Testis (tissue), 2 donors: ENCODE measurements around the gene TULP1.

Experiments used
- CTCF ChIP-seq, 3 experiments: fragments of 450-650 bp in 2 of 3; fragments of 200-600 bp in 1 of 3; sonication (generic) in 1 of 3; IDR thresholded peaks; one replicate each; pipeline ENCODE4 v1.5.1; 2016 to 2019; ENCODE audit warnings: antibody characterized with exemption in 3 of 3, mild to moderate bottlenecking in 2 of 3, moderate library complexity in 1 of 3
- POLR2A ChIP-seq: fragments of 450-650 bp; IDR thresholded peaks from one replicate; pipeline ENCODE4 v1.6.1; 2017; ENCODE audit warnings: antibody characterized with exemption, mild to moderate bottlenecking, moderate library complexity

DNA sequence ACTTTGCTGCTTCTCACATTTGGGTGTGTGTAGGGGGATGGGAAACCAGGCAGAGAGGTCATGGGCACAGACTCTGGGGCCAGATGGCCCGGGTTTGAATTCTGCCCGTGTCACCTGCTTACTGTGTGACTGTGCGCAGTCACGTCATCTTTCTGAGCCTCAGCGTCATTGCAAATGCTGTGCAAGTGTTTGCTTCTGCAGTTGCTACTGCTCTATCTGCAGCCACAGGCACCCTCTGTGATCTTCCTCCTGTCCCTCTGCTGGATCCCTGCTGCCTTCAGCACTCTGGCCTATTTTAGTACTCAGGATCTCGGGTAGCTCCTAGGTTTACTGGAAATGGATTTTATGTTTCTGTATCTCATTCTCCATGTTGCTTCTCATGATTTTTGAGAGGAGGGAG, 40.6 kb upstream of the TULP1 start:
- no peak for TF ChIP-seq CTCF (IDR thresholded peaks at IDR 0.05)
- TF ChIP-seq POLR2A = no peak
